LNCaP clone FGC (cell line): ENCODE results near the gene AKAP13.

Experiments used
- DNase-seq: peaks from one replicate; pipeline ENCODE4 v3.0.0-alpha.2; 2011; ENCODE audit warnings: low read depth
- H3K4me3 ChIP-seq: 2 replicates; pipeline ENCODE4 v1.5.1; 2011; ENCODE audit warnings: mild to moderate bottlenecking, low read depth, low read length, control low read depth
- CTCF ChIP-seq: IDR thresholded peaks from 2 replicates; pipeline ENCODE4 v1.5.1; 2012; ENCODE audit warnings: mild to moderate bottlenecking; ENCODE audit not compliant: control insufficient read depth, insufficient read depth; ENCODE audit errors: extremely low read depth

Gene AKAP13

GRCh38 chr15:85559530-85559929 is 179.1 kb downstream of the AKAP13 start:
- no peak for TF ChIP-seq CTCF
- H3K4me3 ChIP-seq: no peak overlapping the region
- no peak for DNase-seq

- DNase-seq: no peak
- no peak for TF ChIP-seq CTCF
- no peak overlapping the region for H3K4me3 ChIP-seq
These were observed 182.4 kb downstream of the AKAP13 start for GRCh38 chr15:85562824-85563223.

GRCh38 chr15:85563328-85563727 is 182.9 kb downstream of the AKAP13 start:
- no peak overlapping the region for H3K4me3 ChIP-seq
- no peak for DNase-seq
- TF ChIP-seq CTCF: no peak

GRCh38 chr15:85563731-85564130 is 183.3 kb downstream of the AKAP13 start:
- DNase-seq: no peak
- no peak for TF ChIP-seq CTCF
- H3K4me3 ChIP-seq: no peak overlapping the region

GRCh38 chr15:85564686-85565085 is 184.3 kb downstream of the AKAP13 start:
- DNase-seq: no peak
- TF ChIP-seq CTCF: no peak
- no peak overlapping the region for H3K4me3 ChIP-seq

- H3K4me3 ChIP-seq: no peak overlapping the region
- DNase-seq: no peak
- TF ChIP-seq CTCF: no peak
These were observed 187.9 kb downstream of the AKAP13 start for GRCh38 chr15:85568261-85568808.

- TF ChIP-seq CTCF: no peak
- no peak overlapping the region for H3K4me3 ChIP-seq
- DNase-seq: no peak
These were observed 189.9 kb downstream of the AKAP13 start for GRCh38 chr15:85570336-85570735.
